Thoracic aorta (tissue), 2 donors: ENCODE measurements around the gene LMF2. TPM values are rescaled to one million over a fixed set of nuclear protein-coding genes. Genes with fewer than 3 reads are reported as not detected.

Experiments
- ATAC-seq: fragments of 150-250 bp; one replicate; pipeline ENCODE4 v1.8.0; 2017; ENCODE audit warnings: low read depth; ENCODE audit not compliant: insufficient number of reproducible peaks, low FRiP score
- DNase-seq: peaks from one replicate; pipeline ENCODE4 v3.0.0-alpha.2; 2020; ENCODE audit warnings: low spot score
- H3K27ac ChIP-seq, 2 donors: fragments of 200-600 bp; sonication (generic); 1 replicate in 1 of 2; 2 replicates in 1 of 2; pipeline ENCODE4 v1.5.1; 2016; ENCODE audit warnings: mild to moderate bottlenecking in 2 of 2, moderate library complexity in 2 of 2
- H3K27me3 ChIP-seq: fragments of 200-600 bp; sonication (generic); replicated peaks from 2 replicates; pipeline ENCODE4 v1.6.0; 2016; ENCODE audit warnings: mild to moderate bottlenecking; ENCODE audit not compliant: insufficient read depth
- H3K36me3 ChIP-seq: fragments of 200-600 bp; sonication (generic); one replicate; pipeline ENCODE4 v1.5.1; 2016
- H3K4me1 ChIP-seq, 2 donors: fragments of 200-600 bp; sonication (generic); 1 replicate in 1 of 2; 2 replicates in 1 of 2; pipeline versions ENCODE4 v1.5.1 to v1.6.0; 2016; ENCODE audit warnings: low read depth in 2 of 2, mild to moderate bottlenecking in 1 of 2; ENCODE audit not compliant: control insufficient read depth in 1 of 2
- H3K4me3 ChIP-seq: fragments of 200-600 bp; sonication (generic); 2 replicates; pipeline ENCODE4 v1.5.1; 2016; ENCODE audit warnings: mild to moderate bottlenecking
- H3K9me3 ChIP-seq: fragments of 200-600 bp; sonication (generic); 2 replicates; pipeline ENCODE4 v1.5.1; 2016
- CTCF ChIP-seq: fragments of 200-600 bp; sonication (generic); IDR thresholded peaks from one replicate; pipeline ENCODE4 v1.5.1; 2019; ENCODE audit warnings: antibody characterized with exemption
- total RNA-seq, 2 donors: library from RNA; depleted of rRNA; stranded (reverse); fragments of >200 nt; gene quantifications; one replicate each; pipeline versions ENCODE4 v1.1.0 to v1.2.3, GENCODE V29; 2016

Gene LMF2
- total RNA-seq, 2 donors from 2014 or later: 61.9 to 87.6 TPM

- no peak overlapping the region for H3K27ac ChIP-seq
- ATAC-seq (no peak), DNase-seq (no peak)
- H3K9me3 ChIP-seq: no peaks in the 10 kb centered on the region
- peaks cover 24% of the 10 kb centered on the region for H3K36me3 ChIP-seq
- peaks cover 15 to 29% of the 10 kb centered on the region in 2 donors for H3K4me1 ChIP-seq
- no peak overlapping the region for H3K4me3 ChIP-seq
- no peak for TF ChIP-seq CTCF
- H3K27me3 ChIP-seq: no peaks in the 10 kb centered on the region
Measured at GRCh38 chr22:50504369-50505211, 2.9 kb downstream of the LMF2 start.

GRCh38 chr22:50503475-50504145 lies 3.9 kb downstream of the LMF2 start:
- Histone ChIP-seq H3K27ac (no peak overlapping the region), H3K36me3 (peaks cover 24% of the 10 kb centered on the region), H3K4me3 (no peak overlapping the region), H3K27me3 (no peaks in the 10 kb centered on the region), H3K4me1 (peaks cover 8 to 20% of the 10 kb centered on the region in 2 donors), H3K9me3 (no peaks in the 10 kb centered on the region)
- ATAC-seq (no peak), DNase-seq (no peak)
- no peak for TF ChIP-seq CTCF

GRCh38 chr22:50502628-50503474 lies 4.7 kb downstream of the LMF2 start:
- ATAC-seq: no peak
- Histone ChIP-seq H3K9me3 (no peaks in the 10 kb centered on the region), H3K4me1 (peaks cover 6 to 18% of the 10 kb centered on the region in 2 donors), H3K36me3 (peaks cover 24% of the 10 kb centered on the region), H3K27me3 (no peaks in the 10 kb centered on the region), H3K4me3 (no peak overlapping the region), H3K27ac (no peak overlapping the region)
- no peak for DNase-seq
- no peak for TF ChIP-seq CTCF

GRCh38 chr22:50502096-50502495 lies 5.4 kb downstream of the LMF2 start:
- Histone ChIP-seq H3K9me3 (no peaks in the 10 kb centered on the region), H3K27me3 (no peaks in the 10 kb centered on the region), H3K4me1 (peaks cover 6 to 18% of the 10 kb centered on the region in 2 donors), H3K4me3 (no peak overlapping the region), H3K36me3 (peaks cover 24% of the 10 kb centered on the region), H3K27ac (no peak overlapping the region)
- DNase-seq (no peak), ATAC-seq (no peak)
- TF ChIP-seq CTCF: no peak

- Histone ChIP-seq H3K36me3 (peaks cover 19% of the 10 kb centered on the region), H3K4me1 (peaks cover 0 to 3% of the 10 kb centered on the region in 2 donors), H3K27me3 (no peaks in the 10 kb centered on the region), H3K4me3 (no peak overlapping the region), H3K27ac (no peak overlapping the region), H3K9me3 (no peaks in the 10 kb centered on the region)
- DNase-seq: no peak
- no peak for TF ChIP-seq CTCF
- no peak for ATAC-seq
Measured at GRCh38 chr22:50500452-50500851, 7.0 kb downstream of the LMF2 start.
